HUES6 (cell line): ENCODE measurements around the gene FRAS1.

Source experiments
- H3K27ac ChIP-seq: 2 replicates; pipeline ENCODE4 v1.7.0; 2013; ENCODE audit warnings: low read depth, mild to moderate bottlenecking, low read length, inconsistent platforms
- H3K27me3 ChIP-seq: 2 replicates; pipeline ENCODE4 v1.6.1; 2013; ENCODE audit warnings: low read length; ENCODE audit not compliant: control insufficient read depth, insufficient read depth
- H3K36me3 ChIP-seq: 2 replicates; pipeline ENCODE4 v1.6.1; 2013; ENCODE audit warnings: low read length; ENCODE audit not compliant: control insufficient read depth, insufficient read depth
- H3K4me1 ChIP-seq: 2 replicates; pipeline ENCODE4 v1.6.1; 2013; ENCODE audit warnings: low read length; ENCODE audit not compliant: control insufficient read depth, insufficient read depth
- H3K4me3 ChIP-seq: 2 replicates; pipeline ENCODE4 v1.5.1; 2013; ENCODE audit warnings: low read depth, low read length
- H3K9ac ChIP-seq: one replicate; pipeline ENCODE4 v1.6.1; 2013; ENCODE audit warnings: mild to moderate bottlenecking, low read length
- H3K9me3 ChIP-seq: 2 replicates; pipeline ENCODE4 v1.6.1; 2013; ENCODE audit warnings: low read depth, low read length; ENCODE audit not compliant: control insufficient read depth, insufficient read depth

FRAS1 gene

GRCh38 chr4:78510681-78511080, 453.6 kb downstream of the FRAS1 start:
- Histone ChIP-seq H3K4me1 (no peaks in the 10 kb centered on the region), H3K9ac (no peak overlapping the region), H3K9me3 (no peaks in the 10 kb centered on the region), H3K36me3 (peaks cover 50% of the 10 kb centered on the region), H3K27ac (no peak overlapping the region), H3K27me3 (no peaks in the 10 kb centered on the region), H3K4me3 (no peak overlapping the region)

- no peaks in the 10 kb centered on the region for H3K4me1 ChIP-seq
- no peak overlapping the region for H3K4me3 ChIP-seq
- no peak overlapping the region for H3K27ac ChIP-seq
- no peak overlapping the region for H3K9ac ChIP-seq
- H3K27me3 ChIP-seq: no peaks in the 10 kb centered on the region
- peaks cover 46% of the 10 kb centered on the region for H3K36me3 ChIP-seq
- no peaks in the 10 kb centered on the region for H3K9me3 ChIP-seq
Measured at GRCh38 chr4:78512357-78512920, 455.3 kb downstream of the FRAS1 start.

GRCh38 chr4:78513411-78513975, 456.4 kb downstream of the FRAS1 start:
- Histone ChIP-seq H3K9ac (no peak overlapping the region), H3K9me3 (no peaks in the 10 kb centered on the region), H3K27me3 (no peaks in the 10 kb centered on the region), H3K4me3 (no peak overlapping the region), H3K36me3 (peaks cover 38% of the 10 kb centered on the region), H3K27ac (no peak overlapping the region), H3K4me1 (no peaks in the 10 kb centered on the region)

GRCh38 chr4:78517050-78517652, 460.0 kb downstream of the FRAS1 start:
- H3K27me3 ChIP-seq: no peaks in the 10 kb centered on the region
- no peaks in the 10 kb centered on the region for H3K9me3 ChIP-seq
- H3K27ac ChIP-seq: no peak overlapping the region
- no peak overlapping the region for H3K4me3 ChIP-seq
- H3K4me1 ChIP-seq: no peaks in the 10 kb centered on the region
- peaks cover 24% of the 10 kb centered on the region for H3K36me3 ChIP-seq
- H3K9ac ChIP-seq: no peak overlapping the region

GRCh38 chr4:78518561-78518960, 461.4 kb downstream of the FRAS1 start:
- Histone ChIP-seq H3K36me3 (peaks cover 27% of the 10 kb centered on the region), H3K9ac (no peak overlapping the region), H3K27ac (no peak overlapping the region), H3K27me3 (no peaks in the 10 kb centered on the region), H3K4me1 (no peaks in the 10 kb centered on the region), H3K4me3 (no peak overlapping the region), H3K9me3 (no peaks in the 10 kb centered on the region)

GRCh38 chr4:78519962-78520361, 462.8 kb downstream of the FRAS1 start:
- Histone ChIP-seq H3K4me3 (no peak overlapping the region), H3K36me3 (peaks cover 26% of the 10 kb centered on the region), H3K9me3 (no peaks in the 10 kb centered on the region), H3K9ac (no peak overlapping the region), H3K4me1 (no peaks in the 10 kb centered on the region), H3K27ac (no peak overlapping the region), H3K27me3 (no peaks in the 10 kb centered on the region)

GRCh38 chr4:78520808-78521226, 463.7 kb downstream of the FRAS1 start:
- H3K4me1 ChIP-seq: no peaks in the 10 kb centered on the region
- H3K4me3 ChIP-seq: no peak overlapping the region
- H3K36me3 ChIP-seq: peaks cover 30% of the 10 kb centered on the region

GRCh38 chr4:78524009-78524408, 466.9 kb downstream of the FRAS1 start:
- Histone ChIP-seq H3K27ac (no peak overlapping the region), H3K9me3 (no peaks in the 10 kb centered on the region), H3K9ac (no peak overlapping the region), H3K36me3 (peaks cover 38% of the 10 kb centered on the region), H3K4me1 (no peaks in the 10 kb centered on the region), H3K4me3 (no peak overlapping the region), H3K27me3 (no peaks in the 10 kb centered on the region)

More at GRCh38 chr4:78520808-78521226, 463.7 kb downstream of the FRAS1 start:
- Histone ChIP-seq H3K27me3 (no peaks in the 10 kb centered on the region), H3K9me3 (no peaks in the 10 kb centered on the region), H3K27ac (no peak overlapping the region; the same call in 1 of the 2 replicates), H3K9ac (no peak overlapping the region)

GRCh38 chr4:78525559-78525958, 468.4 kb downstream of the FRAS1 start:
- Histone ChIP-seq H3K9ac (no peak overlapping the region), H3K27ac (no peak overlapping the region), H3K36me3 (peaks cover 41% of the 10 kb centered on the region)

GRCh38 chr4:78527103-78527502, 470.0 kb downstream of the FRAS1 start:
- Histone ChIP-seq H3K9ac (no peak overlapping the region), H3K4me3 (no peak overlapping the region), H3K4me1 (no peaks in the 10 kb centered on the region)

More at GRCh38 chr4:78525559-78525958, 468.4 kb downstream of the FRAS1 start:
- no peaks in the 10 kb centered on the region for H3K9me3 ChIP-seq
- no peak overlapping the region for H3K4me3 ChIP-seq
- no peaks in the 10 kb centered on the region for H3K4me1 ChIP-seq
- no peaks in the 10 kb centered on the region for H3K27me3 ChIP-seq

GRCh38 chr4:78527555-78527954, 470.4 kb downstream of the FRAS1 start:
- Histone ChIP-seq H3K36me3 (peaks cover 28% of the 10 kb centered on the region), H3K27ac (no peak overlapping the region), H3K27me3 (no peaks in the 10 kb centered on the region), H3K4me1 (no peaks in the 10 kb centered on the region), H3K4me3 (no peak overlapping the region), H3K9me3 (no peaks in the 10 kb centered on the region), H3K9ac (no peak overlapping the region)

More at GRCh38 chr4:78527103-78527502, 470.0 kb downstream of the FRAS1 start:
- no peaks in the 10 kb centered on the region for H3K9me3 ChIP-seq
- peaks cover 33% of the 10 kb centered on the region for H3K36me3 ChIP-seq
- H3K27ac ChIP-seq: no peak overlapping the region
- no peaks in the 10 kb centered on the region for H3K27me3 ChIP-seq
